Large intestine (tissue), 3 donors: ENCODE data around the gene MED16. TPM values are rescaled to one million over a fixed set of nuclear protein-coding genes. Genes with fewer than 3 reads are reported as not detected.

Source experiments
- DNase-seq, 2 donors: peaks; one replicate each; pipeline versions ENCODE4 v3.0.0 to v3.0.0-alpha.2; 2013
- H3K27ac ChIP-seq: one replicate; pipeline ENCODE4 v1.5.1; 2013; ENCODE audit warnings: low read length
- H3K27me3 ChIP-seq: 2 replicates; pipeline ENCODE4 v1.6.1; 2013; ENCODE audit warnings: low read length; ENCODE audit not compliant: control insufficient read depth, insufficient read depth
- H3K36me3 ChIP-seq: 2 replicates; pipeline ENCODE4 v1.6.1; 2013; ENCODE audit warnings: low read length; ENCODE audit not compliant: control insufficient read depth, insufficient read depth
- H3K4me1 ChIP-seq: one replicate; pipeline ENCODE4 v1.6.1; 2013; ENCODE audit warnings: low read length; ENCODE audit not compliant: control insufficient read depth, insufficient read depth
- H3K4me3 ChIP-seq: one replicate; pipeline ENCODE4 v1.5.1; 2013; ENCODE audit warnings: low read length
- H3K9me3 ChIP-seq: one replicate; pipeline ENCODE4 v1.6.1; 2013; ENCODE audit warnings: mild to moderate bottlenecking, low read depth, low read length, moderate library complexity; ENCODE audit not compliant: control insufficient read depth
- WGBS: methylation state at CpG from one replicate; pipeline ENCODE4 v1.1.5; 2013; ENCODE audit warnings: low lambda C conversion rate; ENCODE audit not compliant: insufficient coverage; 5-methylcytosine and 5-hydroxymethylcytosine counted together
- polyA plus RNA-seq: library from polyadenylated mRNA; unstranded; fragments of 120-200 nt; gene quantifications from one replicate; pipeline ENCODE4 v1.2.1, GENCODE V29; 2013

MED16 gene
- polyA plus RNA-seq, 1 donor, result 41.7 TPM

- Histone ChIP-seq H3K4me1 (peaks cover 37% of the 10 kb centered on the region), H3K36me3 (no peaks in the 10 kb centered on the region), H3K27me3 (peaks cover 46% of the 10 kb centered on the region), H3K27ac (no peak overlapping the region), H3K9me3 (peaks cover 17% of the 10 kb centered on the region), H3K4me3 (no peak overlapping the region)
- DNase-seq, result peak in 1 of 2 donors; percentile 70
- WGBS, result no CpG with 5 or more reads among the region's 68 CpGs
These were observed 26.4 kb upstream of the MED16 start for GRCh38 chr19:919199-920050.

- peaks cover 32% of the 10 kb centered on the region for H3K4me1 ChIP-seq
- WGBS, result no CpG with 5 or more reads among the region's 58 CpGs
- peaks cover 46% of the 10 kb centered on the region for H3K27me3 ChIP-seq
- no peaks in the 10 kb centered on the region for H3K36me3 ChIP-seq
- no peak overlapping the region for H3K4me3 ChIP-seq
- no peak overlapping the region for H3K27ac ChIP-seq
- DNase-seq, result no peak
- H3K9me3 ChIP-seq, result peaks cover 17% of the 10 kb centered on the region
These were observed 25.7 kb upstream of the MED16 start for GRCh38 chr19:918481-919198.

- Histone ChIP-seq H3K9me3 (peaks cover 17% of the 10 kb centered on the region), H3K27me3 (peaks cover 46% of the 10 kb centered on the region), H3K36me3 (no peaks in the 10 kb centered on the region), H3K4me3 (no peak overlapping the region), H3K4me1 (peaks cover 31% of the 10 kb centered on the region), H3K27ac (no peak overlapping the region)
- no CpG with 5 or more reads among the region's 12 CpGs for WGBS
- DNase-seq, result no peak
These were observed 25.1 kb upstream of the MED16 start for GRCh38 chr19:918152-918437.

- peak in 1 of 2 donors; percentile 55 for DNase-seq
- Histone ChIP-seq H3K9me3 (peaks cover 17% of the 10 kb centered on the region), H3K27me3 (peaks cover 46% of the 10 kb centered on the region), H3K4me3 (peak within 1 kb of the TSS; percentile 6), H3K36me3 (no peaks in the 10 kb centered on the region), H3K27ac (no peak within 1 kb of the TSS), H3K4me1 (peaks cover 31% of the 10 kb centered on the region)
- no CpG with 5 or more reads among the region's 87 CpGs for WGBS
These were observed 24.6 kb upstream of the MED16 start, which contains the start of gene KISS1R for GRCh38 chr19:917323-918151. Gene KISS1R (plus strand): TSS chr19:917333. CDS start chr19:917503, 170 bp downstream.

GRCh38 chr19:916645-917322 lies 23.8 kb upstream of the MED16 start:
- WGBS, result no CpG with 5 or more reads among the region's 35 CpGs
- no peaks in the 10 kb centered on the region for H3K36me3 ChIP-seq
- peaks cover 46% of the 10 kb centered on the region for H3K27me3 ChIP-seq
- peak in 1 of 2 donors; percentile 44 for DNase-seq
- peaks cover 29% of the 10 kb centered on the region for H3K4me1 ChIP-seq
- H3K4me3 ChIP-seq, result peak overlapping the region; percentile 6
- H3K9me3 ChIP-seq, result peaks cover 17% of the 10 kb centered on the region
- no peak overlapping the region for H3K27ac ChIP-seq

GRCh38 chr19:913080-913748 lies 20.2 kb upstream of the MED16 start, which contains the start of gene R3HDM4:
Gene R3HDM4 (minus strand): TSS chr19:913219. CDS start chr19:913157, 62 bp downstream.
- no CpG with 5 or more reads among the region's 76 CpGs for WGBS

GRCh38 chr19:912181-913079 lies 19.4 kb upstream of the MED16 start:
- H3K4me1 ChIP-seq, result peaks cover 20% of the 10 kb centered on the region
- H3K27me3 ChIP-seq, result peaks cover 10% of the 10 kb centered on the region

More at GRCh38 chr19:913080-913748, 20.2 kb upstream of the MED16 start, which contains the start of gene R3HDM4:
- Histone ChIP-seq H3K4me1 (peaks cover 26% of the 10 kb centered on the region), H3K27ac (peak within 1 kb of the TSS; percentile 93), H3K36me3 (no peaks in the 10 kb centered on the region), H3K27me3 (peaks cover 17% of the 10 kb centered on the region), H3K9me3 (peaks cover 16% of the 10 kb centered on the region), H3K4me3 (peak within 1 kb of the TSS; percentile 99)
- DNase-seq, result peak in 1 of 2 donors; percentile 75

GRCh38 chr19:911197-912033 lies 18.4 kb upstream of the MED16 start:
- Histone ChIP-seq H3K9me3 (peaks cover 5% of the 10 kb centered on the region), H3K36me3 (no peaks in the 10 kb centered on the region), H3K27ac (no peak overlapping the region), H3K4me3 (no peak overlapping the region), H3K4me1 (peaks cover 14% of the 10 kb centered on the region), H3K27me3 (no peaks in the 10 kb centered on the region)
- no peak for DNase-seq
- 100% methylated on average over 1 of the region's 54 CpGs for WGBS

More at GRCh38 chr19:912181-913079, 19.4 kb upstream of the MED16 start:
- peak overlapping the region; percentile 62 for H3K27ac ChIP-seq
- no peaks in the 10 kb centered on the region for H3K36me3 ChIP-seq
- no peak for DNase-seq
- H3K9me3 ChIP-seq, result peaks cover 10% of the 10 kb centered on the region
- H3K4me3 ChIP-seq, result peak overlapping the region; percentile 94
- WGBS, result no CpG with 5 or more reads among the region's 69 CpGs
